ENCODE data around the gene TBC1D3B. TPM values are rescaled to one million over a fixed set of nuclear protein-coding genes. Genes with fewer than 3 reads are reported as not detected.

Gene TBC1D3B
- total RNA-seq, 1 experiment from 2014 or later = 5.1 TPM

GRCh38 chr17:36130346-36130745 is 46.1 kb downstream of the TBC1D3B start:
- ChIA-PET POLR2A (ENCODE audit: low non-redundant PET) (no interaction called here), CTCF (interaction anchor here (0.6 kb wide), 1 partner anchor 21 kb away, joined by 5 read pairs; no protein-coding TSS in a partner anchor)
- Histone ChIP-seq H3K4me1 (ENCODE audit: insufficient read depth, low read length, poor library complexity, severe bottlenecking) (no peaks in the 10 kb centered on the region), H3K4me3 (ENCODE audit: low read depth, low read length, poor library complexity, severe bottlenecking) (no peak overlapping the region), H3K27ac (ENCODE audit: low read depth, low read length, poor library complexity, severe bottlenecking) (no peak overlapping the region), H3K36me3 (ENCODE audit: insufficient read depth, low read length, poor library complexity, severe bottlenecking) (no peaks in the 10 kb centered on the region), H3K9me3 (ENCODE audit: low read depth, low read length, poor library complexity, severe bottlenecking) (no peaks in the 10 kb centered on the region), H3K27me3 (replicated peaks; ENCODE audit: insufficient read depth, low read depth, low read length, poor library complexity) (no peaks in the 10 kb centered on the region)
- DNase-seq (ENCODE audit: low spot score) = no peak
- no TSS peak for BruUV-seq (replicated peaks)
- intact Hi-C loops (cut with micrococcal nuclease; ENCODE audit: unreplicated experiment) = no loop called here
- TF ChIP-seq CTCF (conservative IDR thresholded peaks at IDR 0.05; ENCODE audit: low read depth, low read length) = no peak
- TF ChIP-seq EZH2 (IDR thresholded peaks at IDR 0.05; ENCODE audit: borderline replicate concordance, low read depth, low read length, poor library complexity, severe bottlenecking) = no peak

- ChIA-PET POLR2A (ENCODE audit: low non-redundant PET) (no interaction called here), CTCF (no interaction called here)
- TF ChIP-seq EZH2 (IDR thresholded peaks at IDR 0.05; ENCODE audit: borderline replicate concordance, low read depth, low read length, poor library complexity, severe bottlenecking) (no peak), CTCF (conservative IDR thresholded peaks at IDR 0.05; ENCODE audit: low read depth, low read length) (no peak)
- no peaks in the 10 kb centered on the region for H3K9me3 ChIP-seq (ENCODE audit: low read depth, low read length, poor library complexity, severe bottlenecking)
- DNase-seq (ENCODE audit: low spot score) = no peak
- no peaks in the 10 kb centered on the region for H3K4me1 ChIP-seq (ENCODE audit: insufficient read depth, low read length, poor library complexity, severe bottlenecking)
- H3K36me3 ChIP-seq (ENCODE audit: insufficient read depth, low read length, poor library complexity, severe bottlenecking) = no peaks in the 10 kb centered on the region
- no TSS peak for BruUV-seq (replicated peaks)
- intact Hi-C loops (cut with micrococcal nuclease; ENCODE audit: unreplicated experiment) = no loop called here
- H3K27ac ChIP-seq (ENCODE audit: low read depth, low read length, poor library complexity, severe bottlenecking) = no peak overlapping the region
- no peak overlapping the region for H3K4me3 ChIP-seq (ENCODE audit: low read depth, low read length, poor library complexity, severe bottlenecking)
- H3K27me3 ChIP-seq (replicated peaks; ENCODE audit: insufficient read depth, low read depth, low read length, poor library complexity) = no peaks in the 10 kb centered on the region
These were observed 46.8 kb downstream of the TBC1D3B start for GRCh38 chr17:36129616-36130015.

GRCh38 chr17:36128411-36128978 is 47.9 kb downstream of the TBC1D3B start:
- Histone ChIP-seq H3K27me3 (replicated peaks; ENCODE audit: insufficient read depth, low read depth, low read length, poor library complexity) (no peaks in the 10 kb centered on the region), H3K36me3 (ENCODE audit: insufficient read depth, low read length, poor library complexity, severe bottlenecking) (no peaks in the 10 kb centered on the region), H3K9me3 (ENCODE audit: low read depth, low read length, poor library complexity, severe bottlenecking) (no peaks in the 10 kb centered on the region), H3K4me1 (ENCODE audit: insufficient read depth, low read length, poor library complexity, severe bottlenecking) (no peaks in the 10 kb centered on the region), H3K27ac (ENCODE audit: low read depth, low read length, poor library complexity, severe bottlenecking) (no peak overlapping the region), H3K4me3 (ENCODE audit: low read depth, low read length, poor library complexity, severe bottlenecking) (no peak overlapping the region)
- no TSS peak for BruUV-seq (replicated peaks)
- intact Hi-C loops (cut with micrococcal nuclease; ENCODE audit: unreplicated experiment) = no loop called here
- POLR2A ChIA-PET (ENCODE audit: low non-redundant PET) = no interaction called here
- TF ChIP-seq EZH2 (IDR thresholded peaks at IDR 0.05; ENCODE audit: borderline replicate concordance, low read depth, low read length, poor library complexity, severe bottlenecking) = no peak
- TF ChIP-seq CTCF (conservative IDR thresholded peaks at IDR 0.05; ENCODE audit: low read depth, low read length) = no peak
- CTCF ChIA-PET = no interaction called here
- no peak for DNase-seq (ENCODE audit: low spot score)
